ENCODE results near the gene WAC. TPM values are rescaled to one million over a fixed set of nuclear protein-coding genes. Genes with fewer than 3 reads are reported as not detected.
"Not testable (repeated sequence)": the region's sequence is repeated elsewhere in the genome, so short reads cannot be mapped to it uniquely, and the experiment has no call there.

WAC gene
- total RNA-seq, 4 donors from 2014 or later, result 55.7 to 83.4 (median 69.6) TPM

DNA sequence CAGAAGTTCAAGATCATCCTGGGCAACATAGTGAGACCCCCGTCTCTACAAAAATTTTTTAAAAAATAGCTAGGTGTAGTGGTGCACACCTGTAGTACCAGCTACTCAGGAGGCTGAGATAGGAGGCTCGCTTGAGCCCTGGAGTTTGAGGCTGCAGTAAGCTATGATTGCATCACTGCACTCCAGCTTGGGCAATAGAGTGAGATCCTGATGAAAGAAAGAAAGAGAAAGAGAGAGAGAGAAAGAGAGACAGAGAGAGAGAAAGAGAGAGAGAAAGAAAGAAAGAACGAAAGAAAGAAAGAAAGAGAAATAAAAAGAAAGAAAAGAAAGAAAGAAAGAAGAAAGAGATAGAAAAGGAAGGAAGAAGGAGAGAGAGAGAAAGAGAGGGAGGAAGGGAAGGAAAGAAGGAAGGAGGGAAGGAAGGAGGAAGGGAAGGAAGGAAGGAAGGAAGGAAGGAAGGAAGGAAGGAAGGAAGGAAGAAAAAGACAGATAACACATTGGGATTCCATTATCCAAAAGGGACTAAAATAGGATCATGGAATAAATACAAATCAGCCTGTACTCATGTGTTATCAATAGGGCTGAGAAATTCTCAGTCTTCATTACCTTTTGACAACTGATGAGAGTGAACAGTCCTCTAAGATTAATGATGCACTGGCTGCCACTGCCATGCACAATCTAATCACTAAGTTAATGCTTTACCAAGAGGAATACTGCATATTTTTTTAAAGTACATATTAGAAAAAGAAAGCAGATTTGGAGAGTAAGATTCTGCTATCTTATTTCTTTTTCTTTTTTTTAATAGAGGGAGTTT lies 35.4 kb upstream of the WAC start:
- Histone ChIP-seq H3K4me3 (no peak overlapping the region), H3K36me3 (no peaks in the 10 kb centered on the region), H3K27me3 (no peaks in the 10 kb centered on the region), H3K27ac (no peak overlapping the region), H3K9me3 (no peaks in the 10 kb centered on the region), H3K4me1 (no peaks in the 10 kb centered on the region)
- no peak for ATAC-seq
- DNase-seq, result no peak
- intact Hi-C loops (cut with DNase I; ENCODE audit: low total_unique reads) (no loop called here), in situ Hi-C loops (cut with MboI; ENCODE audit: low sequenced_read_pairs in 4 of 4) (no loop called here)
- TF ChIP-seq POLR2A (IDR thresholded peaks at IDR 0.05), result no peak
- TF ChIP-seq, protein P1, sequence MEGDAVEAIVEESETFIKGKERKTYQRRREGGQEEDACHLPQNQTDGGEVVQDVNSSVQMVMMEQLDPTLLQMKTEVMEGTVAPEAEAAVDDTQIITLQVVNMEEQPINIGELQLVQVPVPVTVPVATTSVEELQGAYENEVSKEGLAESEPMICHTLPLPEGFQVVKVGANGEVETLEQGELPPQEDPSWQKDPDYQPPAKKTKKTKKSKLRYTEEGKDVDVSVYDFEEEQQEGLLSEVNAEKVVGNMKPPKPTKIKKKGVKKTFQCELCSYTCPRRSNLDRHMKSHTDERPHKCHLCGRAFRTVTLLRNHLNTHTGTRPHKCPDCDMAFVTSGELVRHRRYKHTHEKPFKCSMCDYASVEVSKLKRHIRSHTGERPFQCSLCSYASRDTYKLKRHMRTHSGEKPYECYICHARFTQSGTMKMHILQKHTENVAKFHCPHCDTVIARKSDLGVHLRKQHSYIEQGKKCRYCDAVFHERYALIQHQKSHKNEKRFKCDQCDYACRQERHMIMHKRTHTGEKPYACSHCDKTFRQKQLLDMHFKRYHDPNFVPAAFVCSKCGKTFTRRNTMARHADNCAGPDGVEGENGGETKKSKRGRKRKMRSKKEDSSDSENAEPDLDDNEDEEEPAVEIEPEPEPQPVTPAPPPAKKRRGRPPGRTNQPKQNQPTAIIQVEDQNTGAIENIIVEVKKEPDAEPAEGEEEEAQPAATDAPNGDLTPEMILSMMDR (IDR thresholded peaks at IDR 0.05 in 4 of 5, conservative IDR thresholded peaks at IDR 0.05 in 1 of 5), result no peak

DNA sequence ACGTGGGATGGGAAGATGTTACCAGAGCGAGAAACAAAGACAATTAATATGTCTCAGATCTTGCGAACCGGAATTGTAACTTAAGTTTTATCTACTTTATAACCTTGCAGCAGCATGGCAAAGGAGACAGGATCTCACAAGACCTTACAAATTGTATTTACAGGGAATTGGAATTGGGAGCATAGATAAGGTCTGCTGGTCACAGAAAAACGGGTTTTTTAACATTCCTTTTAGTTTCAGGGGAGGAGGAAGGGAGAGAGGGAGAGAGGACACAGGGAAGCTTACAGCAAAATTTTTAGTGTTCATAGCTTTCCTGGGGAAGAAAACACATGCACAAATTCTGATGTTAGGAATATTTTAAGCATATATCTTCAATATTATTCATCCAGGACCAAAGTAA lies 32.7 kb upstream of the WAC start:
- H3K36me3 ChIP-seq; DNase-seq; H3K27me3 ChIP-seq; in situ Hi-C loops (cut with MboI; ENCODE audit: low sequenced_read_pairs in 4 of 4); intact Hi-C loops (cut with DNase I; ENCODE audit: low total_unique reads); H3K4me1 ChIP-seq; H3K9me3 ChIP-seq; ATAC-seq; H3K4me3 ChIP-seq; H3K27ac ChIP-seq: not testable (repeated sequence)

DNA sequence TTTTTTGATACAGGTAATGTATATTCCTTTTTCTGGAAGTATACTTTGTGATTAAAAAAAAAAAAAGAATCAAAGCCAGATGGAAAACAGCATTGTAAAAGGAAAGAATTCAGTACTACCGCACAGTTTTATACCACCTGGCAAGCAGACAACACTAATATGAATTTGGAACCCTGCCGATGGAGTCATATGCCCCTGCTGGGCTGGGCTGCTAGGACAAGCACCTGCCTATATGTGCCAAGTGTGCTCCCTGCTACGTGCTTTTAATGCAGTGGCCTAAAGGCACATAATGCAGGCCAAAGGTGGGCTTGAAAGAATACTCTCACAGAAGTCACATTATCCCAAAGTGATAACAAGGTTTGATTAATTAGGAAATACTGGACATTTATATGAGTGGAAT lies 29.8 kb upstream of the WAC start:
- in situ Hi-C loops (cut with MboI; ENCODE audit: low sequenced_read_pairs in 4 of 4) (no loop called here), intact Hi-C loops (cut with DNase I; ENCODE audit: low total_unique reads) (no loop called here)
- no peak for TF ChIP-seq POLR2A (IDR thresholded peaks at IDR 0.05)
- TF ChIP-seq, protein P1 (IDR thresholded peaks at IDR 0.05 in 4 of 5, conservative IDR thresholded peaks at IDR 0.05 in 1 of 5), result no peak
- no peak for ATAC-seq
- H3K36me3 ChIP-seq, result no peaks in the 10 kb centered on the region
- H3K27me3 ChIP-seq, result no peaks in the 10 kb centered on the region
- H3K9me3 ChIP-seq, result no peaks in the 10 kb centered on the region
- H3K27ac ChIP-seq, result no peak overlapping the region
- DNase-seq, result no peak
- H3K4me1 ChIP-seq, result no peaks in the 10 kb centered on the region
- no peak overlapping the region for H3K4me3 ChIP-seq

DNA sequence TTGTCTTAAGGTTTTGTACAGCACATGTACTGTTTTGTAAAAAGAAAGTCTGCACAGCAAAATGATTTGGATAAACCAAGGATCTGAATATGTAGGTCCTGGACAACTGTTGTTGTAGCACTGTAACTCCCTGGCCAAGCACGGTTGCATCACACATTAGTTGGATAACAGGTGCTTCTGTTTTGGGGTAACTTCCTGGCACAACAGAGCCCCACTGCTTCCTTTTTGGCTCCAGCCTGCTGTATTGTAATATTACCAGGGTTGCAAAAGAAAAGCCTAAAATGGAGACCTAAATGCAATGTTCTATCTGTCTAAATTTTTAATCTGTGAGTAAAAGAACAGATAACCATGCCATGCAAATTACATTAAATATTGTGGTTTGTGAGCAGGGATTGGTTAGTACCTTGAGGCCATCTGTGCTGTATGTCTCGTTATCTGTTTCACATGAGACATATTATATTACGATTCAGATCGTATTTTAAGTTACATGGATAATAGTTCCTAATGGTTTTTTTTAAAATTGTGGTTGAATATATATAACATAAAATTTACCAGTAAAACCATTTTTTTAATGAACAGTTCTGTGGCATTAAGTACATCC lies 27.5 kb upstream of the WAC start:
- ATAC-seq (no peak), DNase-seq (no peak)
- TF ChIP-seq, protein P1 (IDR thresholded peaks at IDR 0.05 in 4 of 5, conservative IDR thresholded peaks at IDR 0.05 in 1 of 5), result no peak
- TF ChIP-seq POLR2A (IDR thresholded peaks at IDR 0.05), result no peak
- H3K36me3 ChIP-seq, result no peaks in the 10 kb centered on the region
- H3K27me3 ChIP-seq, result peaks cover 0 to 5% (median 0%) of the 10 kb centered on the region in 3 donors
- intact Hi-C loops (cut with DNase I; ENCODE audit: low total_unique reads), result no loop called here
- no peaks in the 10 kb centered on the region for H3K4me1 ChIP-seq
- no peak overlapping the region for H3K27ac ChIP-seq
- in situ Hi-C loops (cut with MboI; ENCODE audit: low sequenced_read_pairs in 4 of 4), result no loop called here
- H3K4me3 ChIP-seq, result no peak overlapping the region
- no peaks in the 10 kb centered on the region for H3K9me3 ChIP-seq

DNA sequence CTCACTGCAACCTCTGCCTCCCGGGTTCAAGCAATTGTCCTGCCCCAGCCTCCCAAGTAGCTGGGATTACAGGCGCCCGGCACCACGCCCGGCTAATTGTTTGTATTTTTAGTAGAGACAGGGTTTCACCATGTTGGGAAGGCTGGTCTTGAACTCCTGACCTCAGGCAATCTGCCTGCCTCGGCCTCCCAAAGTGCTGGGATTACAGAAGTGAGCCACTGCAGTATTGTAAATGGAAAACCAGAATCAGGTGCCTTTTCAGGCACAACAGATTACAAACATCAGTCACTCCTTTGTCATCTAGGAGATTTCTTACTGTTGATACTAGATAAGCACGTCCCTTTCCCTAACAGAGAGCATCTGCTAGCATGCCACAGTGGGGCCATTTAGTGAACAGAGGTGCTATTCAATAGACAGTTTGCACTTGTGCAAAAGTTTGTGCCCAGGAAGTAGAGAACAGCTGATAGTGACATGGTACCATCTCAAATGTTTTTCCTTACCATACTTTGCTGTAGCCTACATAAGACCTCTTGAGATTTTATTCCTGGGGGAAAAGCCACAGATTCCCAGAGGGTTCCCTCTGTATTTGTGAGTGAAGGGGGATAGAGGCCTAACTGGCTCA lies 24.5 kb upstream of the WAC start:
- Histone ChIP-seq H3K27me3 (peaks cover 0 to 5% (median 0%) of the 10 kb centered on the region in 3 donors), H3K9me3 (no peaks in the 10 kb centered on the region), H3K4me1 (no peaks in the 10 kb centered on the region), H3K4me3 (no peak overlapping the region), H3K36me3 (no peaks in the 10 kb centered on the region), H3K27ac (no peak overlapping the region)
- DNase-seq, result no peak
- in situ Hi-C loops (cut with MboI; ENCODE audit: low sequenced_read_pairs in 4 of 4) (no loop called here), intact Hi-C loops (cut with DNase I; ENCODE audit: low total_unique reads) (no loop called here)
- TF ChIP-seq POLR2A (IDR thresholded peaks at IDR 0.05), result no peak
- TF ChIP-seq, protein P1 (IDR thresholded peaks at IDR 0.05 in 4 of 5, conservative IDR thresholded peaks at IDR 0.05 in 1 of 5), result no peak
- ATAC-seq, result no peak

Measured in gastrocnemius medialis (tissue), 4 donors.